HepG2 (cell line): ENCODE results near the gene TLL2. TPM values are rescaled to one million over a fixed set of nuclear protein-coding genes. Genes with fewer than 3 reads are reported as not detected.

Experiments
- ETV6 ChIP-seq: sonication (generic); formaldehyde crosslinking; conservative IDR thresholded peaks from 2 replicates; pipeline ENCODE4 v1.4.0; 2020; ENCODE audit warnings: missing genetic modification reagents
- LCORL ChIP-seq, 2 experiments: fragments of 450-650 bp in 1 of 2; sonication (generic) in 1 of 2; formaldehyde crosslinking in 1 of 2; IDR thresholded peaks; 2 replicates each; pipeline versions ENCODE4 v1.5.0 to v1.6.1; 2017 to 2020; ENCODE audit warnings: antibody characterized with exemption in 1 of 2, missing genetic modification reagents in 1 of 2
- MAZ ChIP-seq, 2 experiments: sonication (generic) in 1 of 2; formaldehyde crosslinking in 1 of 2; IDR thresholded peaks; 2 replicates each; pipeline versions ENCODE4 v1.5.0 to v1.6.1; 2012 to 2020; ENCODE audit warnings: low read depth in 2 of 2, mild to moderate bottlenecking in 2 of 2, borderline replicate concordance in 1 of 2, improper control_type of control experiment in 1 of 2, low read length in 1 of 2, missing genetic modification reagents in 1 of 2, moderate library complexity in 1 of 2
- RBAK ChIP-seq: sonication (generic); formaldehyde crosslinking; IDR thresholded peaks from 2 replicates; pipeline ENCODE4 v1.5.1; 2020; ENCODE audit warnings: mild to moderate bottlenecking, missing genetic modification reagents
- SNAPC4 ChIP-seq: sonication (generic); formaldehyde crosslinking; IDR thresholded peaks from 2 replicates; pipeline ENCODE4 v1.4.0; 2020; ENCODE audit warnings: mild to moderate bottlenecking, missing genetic modification reagents
- TBP ChIP-seq: sonication (generic); formaldehyde crosslinking; IDR thresholded peaks from 2 replicates; pipeline ENCODE4 v1.5.0; 2020; ENCODE audit warnings: missing genetic modification reagents
- TIGD3 ChIP-seq: sonication (generic); formaldehyde crosslinking; IDR thresholded peaks from 2 replicates; pipeline ENCODE4 v1.5.1; 2020; ENCODE audit warnings: mild to moderate bottlenecking, missing genetic modification reagents, borderline replicate concordance
- ZNF543 ChIP-seq: sonication (generic); formaldehyde crosslinking; IDR thresholded peaks from 2 replicates; pipeline ENCODE4 v1.4.0; 2020; ENCODE audit warnings: mild to moderate bottlenecking, missing genetic modification reagents
- ZNF562 ChIP-seq: sonication (generic); formaldehyde crosslinking; IDR thresholded peaks from 2 replicates; pipeline ENCODE4 v1.8.0; 2022; ENCODE audit warnings: missing genetic modification reagents, borderline replicate concordance
- ZNF703 ChIP-seq: sonication (generic); formaldehyde crosslinking; IDR thresholded peaks from 2 replicates; pipeline ENCODE4 v1.5.1; 2020; ENCODE audit warnings: missing genetic modification reagents, mild to moderate bottlenecking, moderate library complexity, borderline replicate concordance
- polyA plus RNA-seq, 8 experiments: library from polyadenylated mRNA; depleted of rRNA in 3 of 8; stranded (reverse) in 7 of 8; unstranded in 1 of 8; fragments of >200 nt; fragmentation: Illumina TruSeq in 4 of 8; extraction: Trizol in 4 of 8; gene quantifications; 2 replicates each; pipeline versions ENCODE4 v1.2.1 to v1.2.3, GENCODE V29; 2011 to 2016; ENCODE audit warnings: low read depth in 4 of 8, missing spikeins in 1 of 8, mixed read lengths in 1 of 8; ENCODE audit not compliant: insufficient read depth in 1 of 8
- total RNA-seq, 5 experiments: library from RNA; depleted of rRNA; stranded (reverse); fragments of >200 nt; fragmentation: Illumina TruSeq; extraction: Trizol; gene quantifications; 2 replicates each; pipeline ENCODE4 v1.2.3, GENCODE V29; 2016; ENCODE audit warnings: low read depth in 1 of 5
- TF ChIP-seq, protein P1 (sequence below): sonication (generic); formaldehyde crosslinking; conservative IDR thresholded peaks from 2 replicates; pipeline ENCODE4 v1.8.0; 2022; ENCODE audit warnings: mild to moderate bottlenecking, moderate library complexity, missing genetic modification reagents
- TF ChIP-seq, protein P2 (sequence below): sonication (generic); formaldehyde crosslinking; IDR thresholded peaks from 2 replicates; pipeline ENCODE4 v1.5.0; 2020; ENCODE audit warnings: missing genetic modification reagents, mild to moderate bottlenecking, borderline replicate concordance

TLL2 gene
- total and polyA plus RNA-seq, 2 of the 13 experiments (the other 11 are each of a cell fraction or from before 2014, with no cell fraction given), result 0.09 TPM; not detected in 1

DNA sequence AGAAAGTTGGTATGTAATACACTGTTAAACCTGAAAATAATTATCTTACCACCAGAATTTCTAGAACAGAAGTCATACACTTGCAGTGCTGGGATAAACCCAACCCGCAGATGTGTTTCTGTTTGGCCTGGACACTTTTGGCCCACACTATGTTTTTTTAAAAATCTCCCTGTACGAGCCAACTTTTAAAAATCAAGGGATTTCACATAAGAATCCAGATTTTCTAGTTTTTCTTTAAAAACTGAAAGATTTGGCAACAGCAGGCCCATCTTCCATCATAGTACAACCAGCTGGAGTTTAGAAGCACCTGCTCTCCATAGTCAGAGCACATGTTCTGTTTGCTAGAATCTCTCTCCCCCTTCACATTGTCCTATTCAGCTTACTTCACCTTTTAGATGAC is 74.0 kb downstream of the TLL2 start (continued):
- TF ChIP-seq MAZ (IDR thresholded peaks at IDR 0.05; ENCODE audit: borderline replicate concordance, low read depth, low read length) (no peak), MAZ (CRISPR knock-in tag; IDR thresholded peaks at IDR 0.05; ENCODE audit: low read depth) (no peak), SNAPC4 (CRISPR knock-in tag) (no peak), ZNF543 (CRISPR knock-in tag) (no peak), RBAK (no peak), ETV6 (CRISPR knock-in tag) (no peak), LCORL (IDR thresholded peaks at IDR 0.05) (no peak), LCORL (CRISPR knock-in tag; IDR thresholded peaks at IDR 0.05) (no peak), ZNF562 (CRISPR knock-in tag) (no peak), ZNF703 (no peak), TBP (CRISPR knock-in tag) (no peak), TIGD3 (CRISPR knock-in tag) (no peak)
- TF ChIP-seq, protein P1, sequence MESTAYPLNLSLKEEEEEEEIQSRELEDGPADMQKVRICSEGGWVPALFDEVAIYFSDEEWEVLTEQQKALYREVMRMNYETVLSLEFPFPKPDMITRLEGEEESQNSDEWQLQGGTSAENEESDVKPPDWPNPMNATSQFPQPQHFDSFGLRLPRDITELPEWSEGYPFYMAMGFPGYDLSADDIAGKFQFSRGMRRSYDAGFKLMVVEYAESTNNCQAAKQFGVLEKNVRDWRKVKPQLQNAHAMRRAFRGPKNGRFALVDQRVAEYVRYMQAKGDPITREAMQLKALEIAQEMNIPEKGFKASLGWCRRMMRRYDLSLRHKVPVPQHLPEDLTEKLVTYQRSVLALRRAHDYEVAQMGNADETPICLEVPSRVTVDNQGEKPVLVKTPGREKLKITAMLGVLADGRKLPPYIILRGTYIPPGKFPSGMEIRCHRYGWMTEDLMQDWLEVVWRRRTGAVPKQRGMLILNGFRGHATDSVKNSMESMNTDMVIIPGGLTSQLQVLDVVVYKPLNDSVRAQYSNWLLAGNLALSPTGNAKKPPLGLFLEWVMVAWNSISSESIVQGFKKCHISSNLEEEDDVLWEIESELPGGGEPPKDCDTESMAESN (CRISPR knock-in tag), result no peak
- TF ChIP-seq, protein P2, sequence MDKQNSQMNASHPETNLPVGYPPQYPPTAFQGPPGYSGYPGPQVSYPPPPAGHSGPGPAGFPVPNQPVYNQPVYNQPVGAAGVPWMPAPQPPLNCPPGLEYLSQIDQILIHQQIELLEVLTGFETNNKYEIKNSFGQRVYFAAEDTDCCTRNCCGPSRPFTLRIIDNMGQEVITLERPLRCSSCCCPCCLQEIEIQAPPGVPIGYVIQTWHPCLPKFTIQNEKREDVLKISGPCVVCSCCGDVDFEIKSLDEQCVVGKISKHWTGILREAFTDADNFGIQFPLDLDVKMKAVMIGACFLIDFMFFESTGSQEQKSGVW (CRISPR knock-in tag), result no peak
